K562 (cell line): ENCODE results near the gene ZNF775. TPM values are rescaled to one million over a fixed set of nuclear protein-coding genes. Genes with fewer than 3 reads are reported as not detected.
A peak's percentile ranks its signal among the peaks of the same experiment; 100 is the strongest.

Experiments
- ASH1L ChIP-seq: fragments of 450-650 bp; IDR thresholded peaks from 2 replicates; pipeline ENCODE4 v1.6.1; 2018; ENCODE audit warnings: borderline replicate concordance, mild to moderate bottlenecking, low read depth; ENCODE audit not compliant: partially characterized antibody
- BCOR ChIP-seq: fragments of 450-650 bp; IDR thresholded peaks from 2 replicates; pipeline ENCODE4 v1.6.1; 2016
- CCNT2 ChIP-seq: IDR thresholded peaks from 2 replicates; pipeline ENCODE4 v1.6.1; 2011; ENCODE audit warnings: borderline replicate concordance, low read depth, mild to moderate bottlenecking, moderate library complexity, mixed read lengths, low read length; ENCODE audit not compliant: insufficient read length; ENCODE audit errors: extremely low read depth
- CHAMP1 ChIP-seq: fragments of 450-650 bp; IDR thresholded peaks from 2 replicates; pipeline ENCODE4 v1.6.1; 2016; ENCODE audit warnings: mild to moderate bottlenecking
- E2F8 ChIP-seq: fragments of 450-650 bp; IDR thresholded peaks from 2 replicates; pipeline ENCODE4 v1.7.1; 2018; ENCODE audit warnings: mild to moderate bottlenecking, low read depth; ENCODE audit not compliant: partially characterized antibody
- KLF13 ChIP-seq: fragments of 450-650 bp; IDR thresholded peaks from 2 replicates; pipeline ENCODE4 v1.6.1; 2016; ENCODE audit warnings: missing genetic modification characterization, low read depth, mild to moderate bottlenecking, missing compliant biosample characterization, moderate library complexity, borderline replicate concordance
- NEUROD1 ChIP-seq: fragments of 150-350 bp; IDR thresholded peaks from 2 replicates; pipeline ENCODE4 v1.6.1; 2014; ENCODE audit warnings: borderline replicate concordance, low read length, low read depth; ENCODE audit not compliant: partially characterized antibody
- PRDM10 ChIP-seq: fragments of 450-650 bp; IDR thresholded peaks from 2 replicates; pipeline ENCODE4 v1.6.1; 2018; ENCODE audit not compliant: partially characterized antibody
- SIRT6 ChIP-seq: IDR thresholded peaks from one replicate; pipeline ENCODE4 v1.6.1; 2012; ENCODE audit warnings: low read depth, mild to moderate bottlenecking, control low read depth, inconsistent platforms, low read length, moderate library complexity
- SPI1 ChIP-seq: IDR thresholded peaks from 2 replicates; pipeline ENCODE4 v1.6.1; 2011; ENCODE audit warnings: low read depth, low read length, control low read depth, borderline replicate concordance
- TBL1XR1 ChIP-seq, 2 experiments: IDR thresholded peaks; 2 replicates each; pipeline ENCODE4 v1.6.1; 2012; ENCODE audit warnings: improper control_type of control experiment in 2 of 2, low read length in 2 of 2, mild to moderate bottlenecking in 1 of 2
- ZBTB1 ChIP-seq: sonication (generic); formaldehyde crosslinking; IDR thresholded peaks from 2 replicates; pipeline ENCODE4 v1.8.1; 2023; ENCODE audit warnings: missing genetic modification reagents, low read depth, mild to moderate bottlenecking, borderline replicate concordance
- ZFP91 ChIP-seq: sonication (generic); formaldehyde crosslinking; IDR thresholded peaks from 2 replicates; pipeline ENCODE4 v1.8.0; 2022; ENCODE audit warnings: mild to moderate bottlenecking, missing genetic modification reagents
- ZNF282 ChIP-seq: sonication (generic); formaldehyde crosslinking; IDR thresholded peaks from 2 replicates; pipeline ENCODE4 v1.8.1; 2023; ENCODE audit warnings: missing genetic modification reagents
- ZNF695 ChIP-seq: fragments of 450-650 bp; formaldehyde crosslinking; IDR thresholded peaks from 2 replicates; pipeline ENCODE4 v1.4.0; 2020; ENCODE audit warnings: mild to moderate bottlenecking, moderate library complexity
- polyA plus RNA-seq, 8 experiments: library from polyadenylated mRNA; depleted of rRNA in 4 of 8; stranded (reverse) in 5 of 8; unstranded in 3 of 8; fragments of >200 nt; fragmentation: Nextera tagmentation in 2 of 8; fragmentation: Illumina TruSeq in 1 of 8; extraction: Ambion mirVana in 2 of 8; extraction: Trizol in 1 of 8; gene quantifications; 2 replicates each; pipeline versions ENCODE4 v1.2.1 to v1.2.3, GENCODE V29; 2011 to 2014; ENCODE audit warnings: inconsistent platforms in 1 of 8, missing spikeins in 1 of 8
- total RNA-seq, 7 experiments: library from RNA; depleted of rRNA in 6 of 7; stranded (reverse); fragments of >200 nt in 6 of 7; fragmentation: Illumina TruSeq in 2 of 7; extraction: Trizol in 2 of 7; gene quantifications; 2 replicates each; pipeline versions ENCODE4 v1.2.1 to v1.2.3, GENCODE V29; 2011 to 2021; ENCODE audit warnings: low replicate concordance in 1 of 7

The ZNF775 gene
- total and polyA plus RNA-seq, 9 of the 15 experiments (the other 6 are each of a cell fraction or from before 2014, with no cell fraction given) = 0.04 to 18.7 (median 4.9) TPM

- TF ChIP-seq PRDM10 (no peak), KLF13 (tag) (no peak; the same call in 1 of the 2 replicates), NEUROD1 (peak; percentile 78), BCOR (no peak), CHAMP1 (no peak), CCNT2 (peak; percentile 97), ZBTB1 (peak; percentile 91), SIRT6 (no peak), ASH1L (no peak), ZNF695 (CRISPR knock-in tag) (peak; percentile 84; the same call in 1 of the 2 replicates), ZFP91 (0 out of 2 replicates have a peak, but pooled peaks have one; percentile 11), ZNF282 (no peak; the same call in 1 of the 2 replicates), E2F8 (no peak), SPI1 (no peak), TBL1XR1 (IDR thresholded peaks at IDR 0.05; ENCODE audit: low read length in 2 of 2) (0 out of 4 replicates have a peak, but pooled peaks have one; percentile 23 to 28)
These were observed 10.8 kb upstream of the ZNF775 start, which contains the start of gene REPIN1 (continued) for GRCh38 chr7:150368096-150368883.
